GM10266 (cell line): Measurements from ENCODE around the gene TAS1R2.
A peak's percentile ranks its signal among the peaks of the same experiment; 100 is the strongest.

Source experiments
- DNase-seq: peaks from one replicate; pipeline ENCODE4 v3.0.0; 2012; ENCODE audit errors: extremely low spot score
- TF ChIP-seq, protein P1 (sequence below): IDR thresholded peaks from 2 replicates; pipeline ENCODE4 v1.5.1; 2012; ENCODE audit warnings: mild to moderate bottlenecking, low read depth; ENCODE audit not compliant: control insufficient read depth, insufficient read depth; ENCODE audit errors: missing control alignments

Gene TAS1R2

DNA sequence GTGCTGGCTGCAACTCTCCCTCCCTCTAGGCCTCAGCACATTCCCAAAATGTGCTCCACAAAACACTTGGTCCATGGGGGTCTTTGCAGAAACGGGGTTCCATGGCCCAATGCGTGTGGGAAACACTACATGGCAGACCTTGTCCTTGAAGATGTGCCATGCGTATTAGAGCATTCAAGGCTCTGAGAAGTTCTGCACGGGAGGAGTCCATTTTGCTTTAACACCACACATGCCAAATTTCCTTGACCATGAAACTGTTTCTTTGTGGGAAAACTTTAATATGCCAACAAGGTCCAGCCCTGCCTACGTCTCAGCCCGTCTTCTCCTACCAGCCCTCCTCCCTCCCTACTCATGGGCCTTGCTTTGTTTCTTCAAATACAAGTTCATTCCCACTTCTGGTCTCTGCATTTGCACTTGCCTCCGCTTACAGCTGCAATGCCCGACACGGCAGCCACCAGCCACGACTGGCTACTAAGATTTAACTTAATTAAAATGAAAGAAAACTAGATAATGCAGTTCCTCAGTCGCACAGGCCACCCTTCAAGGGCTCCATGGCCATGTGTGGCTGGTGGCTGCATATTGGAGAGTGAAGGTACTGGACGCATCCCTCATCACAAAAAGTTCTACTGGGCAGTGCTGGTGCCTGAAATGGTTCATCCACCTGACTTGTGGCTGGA, 19.2 kb upstream of the TAS1R2 start:
- no peak for DNase-seq
- TF ChIP-seq, protein P1, sequence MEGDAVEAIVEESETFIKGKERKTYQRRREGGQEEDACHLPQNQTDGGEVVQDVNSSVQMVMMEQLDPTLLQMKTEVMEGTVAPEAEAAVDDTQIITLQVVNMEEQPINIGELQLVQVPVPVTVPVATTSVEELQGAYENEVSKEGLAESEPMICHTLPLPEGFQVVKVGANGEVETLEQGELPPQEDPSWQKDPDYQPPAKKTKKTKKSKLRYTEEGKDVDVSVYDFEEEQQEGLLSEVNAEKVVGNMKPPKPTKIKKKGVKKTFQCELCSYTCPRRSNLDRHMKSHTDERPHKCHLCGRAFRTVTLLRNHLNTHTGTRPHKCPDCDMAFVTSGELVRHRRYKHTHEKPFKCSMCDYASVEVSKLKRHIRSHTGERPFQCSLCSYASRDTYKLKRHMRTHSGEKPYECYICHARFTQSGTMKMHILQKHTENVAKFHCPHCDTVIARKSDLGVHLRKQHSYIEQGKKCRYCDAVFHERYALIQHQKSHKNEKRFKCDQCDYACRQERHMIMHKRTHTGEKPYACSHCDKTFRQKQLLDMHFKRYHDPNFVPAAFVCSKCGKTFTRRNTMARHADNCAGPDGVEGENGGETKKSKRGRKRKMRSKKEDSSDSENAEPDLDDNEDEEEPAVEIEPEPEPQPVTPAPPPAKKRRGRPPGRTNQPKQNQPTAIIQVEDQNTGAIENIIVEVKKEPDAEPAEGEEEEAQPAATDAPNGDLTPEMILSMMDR, result no peak

GRCh38 chr1:18877282-18877681, 17.8 kb upstream of the TAS1R2 start:
- TF ChIP-seq, protein P1, result no peak
- DNase-seq, result no peak

DNA sequence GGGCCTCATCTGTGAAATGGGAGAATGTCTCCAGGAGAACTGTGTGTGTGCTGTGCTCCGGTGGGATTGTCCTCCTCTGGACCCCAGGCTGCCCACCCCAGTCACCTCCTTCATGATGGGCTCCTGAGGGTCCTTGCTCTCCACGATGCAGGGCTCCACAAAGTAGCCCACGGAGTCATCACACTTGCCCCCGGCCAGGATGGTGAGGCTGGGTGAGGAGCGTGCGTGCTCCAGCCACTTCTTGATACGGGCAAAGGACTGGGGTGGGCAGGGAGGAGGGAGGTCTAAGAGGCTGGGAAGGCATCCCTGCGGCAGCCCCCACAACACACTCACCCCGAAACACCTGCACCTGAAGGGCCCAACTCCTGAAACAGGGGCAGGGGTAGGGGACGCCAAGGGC, 16.8 kb upstream of the TAS1R2 start:
- TF ChIP-seq, protein P1, result no peak
- no peak for DNase-seq

DNA sequence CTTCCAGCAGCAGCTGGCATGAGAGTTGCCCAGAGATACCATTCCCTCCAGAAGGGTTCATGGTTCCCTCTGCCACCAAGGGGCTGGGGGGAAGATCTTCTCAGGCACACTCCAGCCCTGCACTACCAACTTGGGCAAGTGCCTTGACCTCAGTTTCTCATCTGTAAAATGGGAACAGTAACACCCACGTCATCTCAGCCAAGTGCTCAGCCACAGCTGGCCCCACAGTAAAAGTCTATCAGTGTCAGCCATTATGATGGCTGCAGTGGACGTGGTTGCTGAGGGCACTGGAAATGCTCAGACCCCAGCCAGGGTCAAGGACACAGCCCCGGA, 16.3 kb upstream of the TAS1R2 start:
- DNase-seq, result no peak
- TF ChIP-seq, protein P1, result no peak

- TF ChIP-seq, protein P1, result peak; percentile 77
- peak; percentile 76 for DNase-seq
Observed at GRCh38 chr1:18875107-18875795, 15.8 kb upstream of the TAS1R2 start.

DNA sequence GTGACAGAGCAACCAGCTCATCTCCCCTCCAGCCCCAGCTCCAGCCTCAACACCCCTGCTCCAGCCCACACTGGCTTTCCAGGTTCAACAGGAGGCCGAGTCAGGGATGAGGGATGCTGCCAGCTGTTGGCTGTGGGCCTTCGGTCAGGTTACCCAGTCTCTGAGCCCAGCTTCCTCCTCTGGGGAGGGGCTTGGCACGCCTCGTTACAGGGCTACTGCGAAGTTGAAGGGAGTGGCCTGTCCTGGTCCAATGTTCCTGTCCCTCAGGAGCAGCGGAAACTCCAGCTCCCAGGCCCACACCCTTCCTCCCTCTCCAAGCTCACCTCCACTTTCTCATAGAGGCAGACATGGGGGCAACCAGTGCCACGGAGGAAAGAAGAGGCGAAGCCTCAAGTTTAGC, 15.1 kb upstream of the TAS1R2 start:
- TF ChIP-seq, protein P1, result no peak
- DNase-seq, result no peak

- TF ChIP-seq, protein P1, result no peak
- DNase-seq, result no peak
Observed at GRCh38 chr1:18874036-18874435, 14.6 kb upstream of the TAS1R2 start.
